Activated naive CD4-positive, alpha-beta T cell treated with anti-CD3 and anti-CD28 coated beads, Interleukin-2, amount 50 U/mL, for 16 hours (primary cell): ENCODE data around the gene CAMK2N1.
"Not testable (repeated sequence)": the region's sequence is repeated elsewhere in the genome, so short reads cannot be mapped to it uniquely, and the experiment has no call there.

Experiments
- DNase-seq: peaks from one replicate; pipeline ENCODE4 v3.0.0-alpha.2; 2020

The CAMK2N1 gene

GRCh38 chr1:20485527-20486456 is at the start of gene CAMK2N1:
Gene CAMK2N1 (minus strand): TSS chr1:20486210. CDS start chr1:20485379, 831 bp downstream.
- peak; percentile 64 for DNase-seq

GRCh38 chr1:20534659-20535417 is 48.8 kb upstream of the CAMK2N1 start:
- no peak for DNase-seq

GRCh38 chr1:20533635-20534034 is 47.6 kb upstream of the CAMK2N1 start:
- DNase-seq, result no peak

- no peak for DNase-seq
These were observed 44.9 kb upstream of the CAMK2N1 start for GRCh38 chr1:20530901-20531300.

GRCh38 chr1:20530306-20530705 is 44.3 kb upstream of the CAMK2N1 start:
- no peak for DNase-seq

GRCh38 chr1:20528221-20528620 is 42.2 kb upstream of the CAMK2N1 start:
- no peak for DNase-seq

- no peak for DNase-seq
These were observed 40.3 kb upstream of the CAMK2N1 start for GRCh38 chr1:20526267-20526666.

GRCh38 chr1:20521960-20522861 is 36.2 kb upstream of the CAMK2N1 start:
- DNase-seq, result peak; percentile 62

GRCh38 chr1:20519609-20520262 is 33.7 kb upstream of the CAMK2N1 start:
- not testable (repeated sequence) for DNase-seq

- DNase-seq, result no peak
These were observed 25.8 kb upstream of the CAMK2N1 start for GRCh38 chr1:20511518-20512428.

GRCh38 chr1:20508411-20508771 is 22.4 kb upstream of the CAMK2N1 start:
- DNase-seq, result no peak

- DNase-seq, result peak; percentile 94
These were observed 21.8 kb upstream of the CAMK2N1 start, which contains the start of gene MUL1 for GRCh38 chr1:20507564-20508410. Gene MUL1 (minus strand): TSS chr1:20508151. CDS start chr1:20508024, 127 bp downstream.

- no peak for DNase-seq
These were observed 21.2 kb upstream of the CAMK2N1 start for GRCh38 chr1:20507248-20507563.

- DNase-seq, result no peak
These were observed 19.5 kb upstream of the CAMK2N1 start for GRCh38 chr1:20505488-20505887.

- DNase-seq, result no peak
These were observed 14.7 kb upstream of the CAMK2N1 start for GRCh38 chr1:20500716-20501115.

GRCh38 chr1:20499718-20500117 is 13.7 kb upstream of the CAMK2N1 start:
- no peak for DNase-seq

GRCh38 chr1:20499105-20499504 is 13.1 kb upstream of the CAMK2N1 start:
- DNase-seq, result no peak

GRCh38 chr1:20498116-20498515 is 12.1 kb upstream of the CAMK2N1 start:
- no peak for DNase-seq

GRCh38 chr1:20497506-20497905 is 11.5 kb upstream of the CAMK2N1 start:
- DNase-seq, result no peak

- not testable (repeated sequence) for DNase-seq
These were observed 10.8 kb upstream of the CAMK2N1 start for GRCh38 chr1:20496725-20497383.
